IMR-90 (cell line): ENCODE data around the gene FOXL1. TPM values are rescaled to one million over a fixed set of nuclear protein-coding genes. Genes with fewer than 3 reads are reported as not detected.

ENCODE experiments used
- ATAC-seq: fragments of 200-7000 bp; cut with Tn5 transposase; 2 replicates; pipeline ENCODE4 v1.9.1; 2020; ENCODE audit warnings: low read depth, mild to moderate bottlenecking, moderate library complexity
- BruUV-seq: library from RNA; stranded (reverse); fragments of 400-500 nt; replicated peaks from 2 replicates; lab custom pipeline; 2021; lab: Mats Ljungman, UMichigan
- CTCF ChIA-PET: fragments of 300-600 bp; formaldehyde crosslinking; extraction: SDS; loops from one replicate; lab custom pipeline; 2021; ENCODE audit warnings: antibody characterized with exemption; lab: Yijun Ruan, JAX
- POLR2A ChIA-PET: fragments of 300-600 bp; sonication (Branson Sonifier 250); formaldehyde crosslinking; loops from one replicate; lab custom pipeline; 2022; ENCODE audit warnings: antibody characterized with exemption; ENCODE audit not compliant: unreplicated experiment; lab: Charles Lee
- DNase-seq: peaks from one replicate; pipeline ENCODE4 v3.0.0; 2013
- H2AFZ ChIP-seq: replicated peaks from 2 replicates; pipeline ENCODE3; 2013; ENCODE audit warnings: low read length, mild to moderate bottlenecking; ENCODE audit not compliant: poor library complexity
- H2AK5ac ChIP-seq: 2 replicates; pipeline ENCODE4 v1.6.1; 2013; ENCODE audit warnings: low read depth, low read length, inconsistent platforms
- H2AK9ac ChIP-seq: replicated peaks from 2 replicates; pipeline ENCODE3; 2013; ENCODE audit warnings: mild to moderate bottlenecking, low read depth, low read length, moderate library complexity; ENCODE audit not compliant: poor library complexity
- H2BK120ac ChIP-seq: 2 replicates; pipeline ENCODE4 v1.6.1; 2013; ENCODE audit warnings: low read depth, low read length, inconsistent platforms
- H2BK15ac ChIP-seq: 3 replicates; pipeline ENCODE4 v1.6.1; 2013; ENCODE audit warnings: low read depth, low read length, inconsistent platforms
- H2BK20ac ChIP-seq: 2 replicates; pipeline ENCODE4 v1.6.1; 2013; ENCODE audit warnings: low read depth, mild to moderate bottlenecking, inconsistent platforms, low read length, moderate library complexity
- H2BK5ac ChIP-seq: 2 replicates; pipeline ENCODE4 v1.6.1; 2013; ENCODE audit warnings: mild to moderate bottlenecking, low read depth, low read length, inconsistent platforms; ENCODE audit not compliant: poor library complexity, severe bottlenecking
- H3K14ac ChIP-seq: replicated peaks from 2 replicates; pipeline ENCODE4 v1.6.1; 2013; ENCODE audit warnings: low read depth, low read length, inconsistent platforms
- H3K18ac ChIP-seq: 2 replicates; pipeline ENCODE4 v1.6.1; 2013; ENCODE audit warnings: low read depth, low read length, control low read depth
- H3K23ac ChIP-seq: 2 replicates; pipeline ENCODE4 v1.6.1; 2013; ENCODE audit warnings: low read depth, low read length, inconsistent platforms
- H3K27ac ChIP-seq: 2 replicates; pipeline ENCODE4 v1.5.1; 2013; ENCODE audit warnings: mild to moderate bottlenecking, control low read depth, low read length; ENCODE audit not compliant: insufficient read depth
- H3K27me3 ChIP-seq: 2 replicates; pipeline ENCODE4 v1.6.1; 2013; ENCODE audit warnings: low read length; ENCODE audit not compliant: control insufficient read depth, insufficient read depth
- H3K36me3 ChIP-seq: 2 replicates; pipeline ENCODE4 v1.6.1; 2013; ENCODE audit warnings: low read length, mixed read lengths; ENCODE audit not compliant: control insufficient read depth, insufficient read depth
- H3K4ac ChIP-seq: 2 replicates; pipeline ENCODE4 v1.6.1; 2013; ENCODE audit warnings: low read depth, low read length, inconsistent platforms
- H3K4me1 ChIP-seq: 2 replicates; pipeline ENCODE4 v1.6.1; 2013; ENCODE audit warnings: low read length, mixed read lengths; ENCODE audit not compliant: control insufficient read depth, insufficient read depth
- H3K4me2 ChIP-seq: 2 replicates; pipeline ENCODE4 v1.6.1; 2013; ENCODE audit warnings: low read depth, mild to moderate bottlenecking, control low read depth, low read length, moderate library complexity
- H3K4me3 ChIP-seq: 2 replicates; pipeline ENCODE4 v1.5.1; 2013; ENCODE audit warnings: low read depth, mild to moderate bottlenecking, control low read depth, low read length, moderate library complexity; ENCODE audit not compliant: insufficient read depth
- H3K56ac ChIP-seq: 2 replicates; pipeline ENCODE4 v1.6.1; 2013; ENCODE audit warnings: low read length, inconsistent platforms; ENCODE audit not compliant: insufficient read depth; ENCODE audit errors: extremely low read depth
- H3K79me1 ChIP-seq, 2 experiments: 2 replicates each; pipeline ENCODE4 v1.6.1; 2013; ENCODE audit warnings: low read length in 2 of 2, inconsistent platforms in 1 of 2, low read depth in 1 of 2
- H3K9ac ChIP-seq: 2 replicates; pipeline ENCODE4 v1.6.1; 2013; ENCODE audit warnings: low read depth, low read length, control low read depth
- H3K9me1 ChIP-seq: 2 replicates; pipeline ENCODE4 v1.6.1; 2013; ENCODE audit warnings: low read length, inconsistent platforms; ENCODE audit not compliant: insufficient read depth
- H3K9me3 ChIP-seq: 2 replicates; pipeline ENCODE4 v1.6.1; 2013; ENCODE audit warnings: low read length; ENCODE audit not compliant: control insufficient read depth, insufficient read depth
- H4K20me1 ChIP-seq: 2 replicates; pipeline ENCODE4 v1.6.1; 2013; ENCODE audit warnings: low read length, inconsistent platforms; ENCODE audit not compliant: insufficient read depth
- H4K5ac ChIP-seq: 2 replicates; pipeline ENCODE4 v1.6.1; 2013; ENCODE audit warnings: mild to moderate bottlenecking, low read depth, low read length, control low read depth
- H4K8ac ChIP-seq, 2 experiments: 2 replicates each; pipeline ENCODE4 v1.6.1; 2013; ENCODE audit warnings: low read depth in 2 of 2, low read length in 2 of 2, control low read depth in 1 of 2, inconsistent platforms in 1 of 2
- H4K91ac ChIP-seq: 2 replicates; pipeline ENCODE4 v1.6.1; 2013; ENCODE audit warnings: low read depth, low read length, inconsistent platforms; ENCODE audit not compliant: insufficient read depth
- BHLHE40 ChIP-seq: fragments of 150-350 bp; IDR thresholded peaks from 2 replicates; pipeline ENCODE4 v1.6.1; 2016; ENCODE audit warnings: mild to moderate bottlenecking, low read depth, low read length
- CEBPB ChIP-seq: IDR thresholded peaks from 2 replicates; pipeline ENCODE4 v1.6.1; 2012; ENCODE audit warnings: low read depth, low read length, improper control_type of control experiment
- CHD1 ChIP-seq: IDR thresholded peaks from 2 replicates; pipeline ENCODE4 v1.6.1; 2012; ENCODE audit warnings: low read depth, low read length, improper control_type of control experiment
- FOS ChIP-seq: fragments of 150-350 bp; IDR thresholded peaks from 2 replicates; pipeline ENCODE4 v1.6.1; 2016; ENCODE audit warnings: low read depth, low read length
- MAFK ChIP-seq: IDR thresholded peaks from 2 replicates; pipeline ENCODE4 v1.6.1; 2012; ENCODE audit warnings: low read depth, low read length, improper control_type of control experiment
- MAZ ChIP-seq: IDR thresholded peaks from 2 replicates; pipeline ENCODE4 v1.6.1; 2012; ENCODE audit warnings: low read depth, mild to moderate bottlenecking, low read length, improper control_type of control experiment, moderate library complexity, borderline replicate concordance
- MXI1 ChIP-seq: IDR thresholded peaks from 2 replicates; pipeline ENCODE4 v1.6.1; 2012; ENCODE audit warnings: low read depth, mild to moderate bottlenecking, low read length, moderate library complexity, borderline replicate concordance
- NFE2L2 ChIP-seq: fragments of 150-350 bp; IDR thresholded peaks from 2 replicates; pipeline ENCODE4 v1.6.1; 2016; ENCODE audit warnings: low read depth, mild to moderate bottlenecking, low read length
- RAD21 ChIP-seq: IDR thresholded peaks from 2 replicates; pipeline ENCODE4 v1.6.1; 2012; ENCODE audit warnings: low read length, improper control_type of control experiment
- RCOR1 ChIP-seq: IDR thresholded peaks from 2 replicates; pipeline ENCODE4 v1.6.1; 2012; ENCODE audit warnings: mild to moderate bottlenecking, low read length, improper control_type of control experiment; ENCODE audit not compliant: insufficient replicate concordance
- SMC3 ChIP-seq: fragments of 150-350 bp; IDR thresholded peaks from 2 replicates; pipeline ENCODE4 v1.6.1; 2016; ENCODE audit warnings: low read depth, mild to moderate bottlenecking, antibody characterized with exemption, low read length, moderate library complexity
- WGBS, 2 experiments: methylation state at CpG; one replicate each; pipeline versions ENCODE4 v1.1.5 to v1.1.7; 2013; ENCODE audit warnings: missing lambda C conversion rate in 2 of 2; ENCODE audit not compliant: insufficient read length in 1 of 2; ENCODE audit errors: extremely low coverage in 2 of 2; 5-methylcytosine and 5-hydroxymethylcytosine counted together
- dilution Hi-C: fragments of 300-500 bp; cut with HindIII; formaldehyde crosslinking; loops from one replicate; pipeline ENCODE4 v1.14.3; 2018; ENCODE audit warnings: low sequenced_read_pairs; ENCODE audit not compliant: unreplicated experiment
- in situ Hi-C: fragments of 300-500 bp; cut with MboI; formaldehyde crosslinking; loops from 3 replicates; pipeline ENCODE4 v1.14.3; 2019; ENCODE audit warnings: low sequenced_read_pairs, inconsistent platforms, mixed read lengths
- intact Hi-C: fragments of 100-400 bp; cut with micrococcal nuclease; formaldehyde crosslinking; loops from 2 replicates; pipeline ENCODE4 v1.10.0; 2022
- polyA plus RNA-seq, 3 experiments: library from polyadenylated mRNA; depleted of rRNA; stranded (reverse); fragments of >200 nt; gene quantifications; 2 replicates each; pipeline ENCODE4 v1.2.3, GENCODE V29; 2012; ENCODE audit warnings: low replicate concordance in 1 of 3
- total RNA-seq: library from RNA; depleted of rRNA; stranded (reverse); fragments of >200 nt; gene quantifications from 2 replicates; pipeline ENCODE4 v1.2.3, GENCODE V29; 2012
- TF ChIP-seq, protein P1 (sequence below): fragments of 150-350 bp; IDR thresholded peaks from 2 replicates; pipeline ENCODE4 v1.6.1; 2016; ENCODE audit warnings: low read depth, mild to moderate bottlenecking, low read length, moderate library complexity, borderline replicate concordance
- TF ChIP-seq, protein P2 (sequence below): fragments of 150-350 bp; IDR thresholded peaks from 2 replicates; pipeline ENCODE4 v1.6.1; 2017; ENCODE audit warnings: mild to moderate bottlenecking, antibody characterized with exemption, low read length, low read depth
- TF ChIP-seq, protein P3 (sequence below): conservative IDR thresholded peaks from 2 replicates; pipeline ENCODE4 v1.5.1; 2012; ENCODE audit warnings: mild to moderate bottlenecking, low read depth, low read length, improper control_type of control experiment

Gene FOXL1
- total and polyA plus RNA-seq, 2 of the 4 experiments (the other 2 are of a cell fraction) = 15.2 to 25.8 TPM

- 6% methylated on average over 3 of the region's 17 CpGs; no CpG with 5 or more reads in 1 of the 2 experiments for WGBS, 2 experiments
- Histone ChIP-seq H3K36me3 (peaks cover 8% of the 10 kb centered on the region), H4K20me1 (no peaks in the 10 kb centered on the region), H2BK5ac (no peak overlapping the region), H3K23ac (peak overlapping the region; percentile 77; the same call in 1 of the 2 replicates), H3K14ac (peak overlapping the region; percentile 98), H3K4me1 (peaks cover 7% of the 10 kb centered on the region; the same call in 1 of the 2 replicates), H2AK9ac (peak overlapping the region; percentile 99), H3K18ac (no peak overlapping the region), H3K79me1 (peaks cover 18 to 35% of the 10 kb centered on the region in 2 experiments), H3K4ac (peak overlapping the region; percentile 94), H3K9me1 (peaks cover 7% of the 10 kb centered on the region), H3K27ac (peak overlapping the region; percentile 85; the same call in 1 of the 2 replicates), H3K4me3 (peak overlapping the region; percentile 77), H2BK15ac (peak overlapping the region; percentile 6; the same call in 1 of the 3 replicates), H2BK120ac (peak overlapping the region; percentile 24; the same call in 1 of the 2 replicates), H4K5ac (peak overlapping the region; percentile 98), H3K27me3 (no peaks in the 10 kb centered on the region), H2BK20ac (no peak overlapping the region), H4K91ac (peak overlapping the region; percentile 85), H2AFZ (peak overlapping the region; percentile 93), H3K9ac (peak overlapping the region; percentile 93), H3K56ac (peak overlapping the region; percentile 63; the same call in 1 of the 2 replicates), H3K9me3 (no peaks in the 10 kb centered on the region), H4K8ac (peak overlapping the region; percentile 96 to 99), H2AK5ac (peak overlapping the region; percentile 93), H3K4me2 (peak overlapping the region; percentile 88)
- intact Hi-C loops = no loop called here
- in situ Hi-C loops = no loop called here
- dilution Hi-C loops = no loop called here
- no peak for DNase-seq
- ChIA-PET POLR2A (no interaction called here), CTCF (no interaction called here)
- no TSS peak for BruUV-seq
- no peak for ATAC-seq
- no peak for TF ChIP-seq FOS
- TF ChIP-seq, protein P1, sequence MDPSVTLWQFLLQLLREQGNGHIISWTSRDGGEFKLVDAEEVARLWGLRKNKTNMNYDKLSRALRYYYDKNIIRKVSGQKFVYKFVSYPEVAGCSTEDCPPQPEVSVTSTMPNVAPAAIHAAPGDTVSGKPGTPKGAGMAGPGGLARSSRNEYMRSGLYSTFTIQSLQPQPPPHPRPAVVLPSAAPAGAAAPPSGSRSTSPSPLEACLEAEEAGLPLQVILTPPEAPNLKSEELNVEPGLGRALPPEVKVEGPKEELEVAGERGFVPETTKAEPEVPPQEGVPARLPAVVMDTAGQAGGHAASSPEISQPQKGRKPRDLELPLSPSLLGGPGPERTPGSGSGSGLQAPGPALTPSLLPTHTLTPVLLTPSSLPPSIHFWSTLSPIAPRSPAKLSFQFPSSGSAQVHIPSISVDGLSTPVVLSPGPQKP = no peak
- no peak for TF ChIP-seq MAFK
- TF ChIP-seq SMC3 = no peak
- TF ChIP-seq, protein P2, sequence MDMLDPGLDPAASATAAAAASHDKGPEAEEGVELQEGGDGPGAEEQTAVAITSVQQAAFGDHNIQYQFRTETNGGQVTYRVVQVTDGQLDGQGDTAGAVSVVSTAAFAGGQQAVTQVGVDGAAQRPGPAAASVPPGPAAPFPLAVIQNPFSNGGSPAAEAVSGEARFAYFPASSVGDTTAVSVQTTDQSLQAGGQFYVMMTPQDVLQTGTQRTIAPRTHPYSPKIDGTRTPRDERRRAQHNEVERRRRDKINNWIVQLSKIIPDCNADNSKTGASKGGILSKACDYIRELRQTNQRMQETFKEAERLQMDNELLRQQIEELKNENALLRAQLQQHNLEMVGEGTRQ = no peak
- no peak for TF ChIP-seq MXI1
- TF ChIP-seq CHD1 = no peak
- no peak for TF ChIP-seq RAD21
- TF ChIP-seq, protein P3, sequence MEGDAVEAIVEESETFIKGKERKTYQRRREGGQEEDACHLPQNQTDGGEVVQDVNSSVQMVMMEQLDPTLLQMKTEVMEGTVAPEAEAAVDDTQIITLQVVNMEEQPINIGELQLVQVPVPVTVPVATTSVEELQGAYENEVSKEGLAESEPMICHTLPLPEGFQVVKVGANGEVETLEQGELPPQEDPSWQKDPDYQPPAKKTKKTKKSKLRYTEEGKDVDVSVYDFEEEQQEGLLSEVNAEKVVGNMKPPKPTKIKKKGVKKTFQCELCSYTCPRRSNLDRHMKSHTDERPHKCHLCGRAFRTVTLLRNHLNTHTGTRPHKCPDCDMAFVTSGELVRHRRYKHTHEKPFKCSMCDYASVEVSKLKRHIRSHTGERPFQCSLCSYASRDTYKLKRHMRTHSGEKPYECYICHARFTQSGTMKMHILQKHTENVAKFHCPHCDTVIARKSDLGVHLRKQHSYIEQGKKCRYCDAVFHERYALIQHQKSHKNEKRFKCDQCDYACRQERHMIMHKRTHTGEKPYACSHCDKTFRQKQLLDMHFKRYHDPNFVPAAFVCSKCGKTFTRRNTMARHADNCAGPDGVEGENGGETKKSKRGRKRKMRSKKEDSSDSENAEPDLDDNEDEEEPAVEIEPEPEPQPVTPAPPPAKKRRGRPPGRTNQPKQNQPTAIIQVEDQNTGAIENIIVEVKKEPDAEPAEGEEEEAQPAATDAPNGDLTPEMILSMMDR = no peak
- TF ChIP-seq BHLHE40 = no peak
- no peak for TF ChIP-seq RCOR1
- TF ChIP-seq MAZ = no peak
- TF ChIP-seq CEBPB = no peak
- TF ChIP-seq NFE2L2 = no peak
Observed at GRCh38 chr16:86555704-86556075, 22.7 kb upstream of the FOXL1 start.
